Hepatocyte (in vitro differentiated cells): Measurements from ENCODE around the gene SLC34A1. TPM values are rescaled to one million over a fixed set of nuclear protein-coding genes. Genes with fewer than 3 reads are reported as not detected.

Experiments
- DNase-seq: peaks from one replicate; pipeline ENCODE4 v3.0.0-alpha.2; 2016; ENCODE audit warnings: low spot score
- H2AFZ ChIP-seq: fragments of 200-600 bp; sonication (generic); 2 replicates; pipeline ENCODE4 v1.6.0; 2016; ENCODE audit warnings: antibody characterized with exemption, mild to moderate bottlenecking
- H3K27ac ChIP-seq: fragments of 200-600 bp; sonication (generic); 2 replicates; pipeline ENCODE4 v1.5.1; 2016; ENCODE audit warnings: mild to moderate bottlenecking
- H3K27me3 ChIP-seq: fragments of 200-600 bp; sonication (generic); 2 replicates; pipeline ENCODE4 v1.6.1; 2016
- H3K36me3 ChIP-seq: fragments of 200-600 bp; sonication (generic); replicated peaks from 2 replicates; pipeline ENCODE4 v1.5.1; 2016; ENCODE audit warnings: low read depth; ENCODE audit not compliant: insufficient read depth
- H3K4me1 ChIP-seq: fragments of 200-600 bp; sonication (generic); 2 replicates; pipeline ENCODE4 v1.5.1; 2016; ENCODE audit warnings: mild to moderate bottlenecking, moderate library complexity; ENCODE audit not compliant: insufficient read depth
- H3K4me2 ChIP-seq: fragments of 200-600 bp; sonication (generic); 2 replicates; pipeline ENCODE4 v1.6.0; 2016
- H3K4me3 ChIP-seq: fragments of 200-600 bp; sonication (generic); 2 replicates; pipeline ENCODE4 v1.5.1; 2016; ENCODE audit warnings: mild to moderate bottlenecking
- H3K79me2 ChIP-seq: fragments of 200-600 bp; sonication (generic); 2 replicates; pipeline ENCODE4 v1.6.0; 2017; ENCODE audit warnings: mild to moderate bottlenecking
- H3K9me2 ChIP-seq: fragments of 200-600 bp; sonication (generic); replicated peaks from 2 replicates; pipeline ENCODE4 v1.6.0; 2017; ENCODE audit warnings: mild to moderate bottlenecking; ENCODE audit not compliant: insufficient read depth
- H3K9me3 ChIP-seq: fragments of 200-600 bp; sonication (generic); 2 replicates; pipeline ENCODE4 v1.5.1; 2016; ENCODE audit warnings: low read depth, mild to moderate bottlenecking
- H4K20me1 ChIP-seq: fragments of 200-600 bp; sonication (generic); 2 replicates; pipeline ENCODE4 v1.6.0; 2016; ENCODE audit warnings: mild to moderate bottlenecking; ENCODE audit not compliant: insufficient read depth, poor library complexity, severe bottlenecking
- CTCF ChIP-seq: fragments of 200-600 bp; sonication (generic); IDR thresholded peaks from 2 replicates; pipeline ENCODE4 v1.5.1; 2016; ENCODE audit warnings: antibody characterized with exemption, mild to moderate bottlenecking; ENCODE audit not compliant: poor library complexity
- EZH2 ChIP-seq: fragments of 200-600 bp; sonication (generic); IDR thresholded peaks from 2 replicates; pipeline ENCODE4 v1.6.1; 2016; ENCODE audit warnings: antibody characterized with exemption, mild to moderate bottlenecking, borderline replicate concordance
- EZH2phosphoT487 ChIP-seq: fragments of 200-600 bp; sonication (generic); IDR thresholded peaks from one replicate; pipeline ENCODE4 v1.6.1; 2018; ENCODE audit warnings: antibody characterized with exemption, mild to moderate bottlenecking, low read depth, moderate library complexity; ENCODE audit not compliant: unreplicated experiment, severe bottlenecking
- WGBS: methylation state at CpG from one replicate; pipeline ENCODE4 v1.1.6; 2016; ENCODE audit warnings: low lambda C conversion rate; ENCODE audit errors: missing lambda C conversion rate; 5-methylcytosine and 5-hydroxymethylcytosine counted together
- polyA plus RNA-seq: library from polyadenylated mRNA; unstranded; fragments of >200 nt; fragmentation: Nextera tagmentation; extraction: Ambion mirVana; gene quantifications from 2 replicates; pipeline ENCODE4 v1.2.1, GENCODE V29; 2016
- total RNA-seq: library from RNA; depleted of rRNA; stranded (reverse); fragments of >200 nt; gene quantifications from 2 replicates; pipeline ENCODE4 v1.2.3, GENCODE V29; 2014

The SLC34A1 gene
- total and polyA plus RNA-seq, 2 experiments from 2014 or later = not detected

- Histone ChIP-seq H3K27ac (peak overlapping the region; percentile 90), H4K20me1 (peaks cover 4% of the 10 kb centered on the region), H3K27me3 (no peaks in the 10 kb centered on the region), H3K4me1 (peaks cover 9% of the 10 kb centered on the region), H3K36me3 (no peaks in the 10 kb centered on the region), H3K9me2 (no peaks in the 10 kb centered on the region), H3K4me2 (peak overlapping the region; percentile 73), H2AFZ (peak overlapping the region; percentile 25), H3K9me3 (no peaks in the 10 kb centered on the region), H3K4me3 (peak overlapping the region; percentile 12), H3K79me2 (peaks cover 29% of the 10 kb centered on the region)
- 1% methylated on average over 50 of the region's 52 CpGs for WGBS
- TF ChIP-seq EZH2phosphoT487 (no peak), CTCF (no peak), EZH2 (no peak)
- DNase-seq = peak; percentile 100
Observed at GRCh38 chr5:177425801-177426565, 41.7 kb downstream of the SLC34A1 start.

GRCh38 chr5:177426566-177427210 is 42.5 kb downstream of the SLC34A1 start, which contains the start of gene GRK6:
Gene GRK6 (plus strand): TSS chr5:177426676. CDS start chr5:177426846, 170 bp downstream.
- Histone ChIP-seq H3K27ac (peak within 1 kb of the TSS; percentile 90), H3K79me2 (peaks cover 29% of the 10 kb centered on the region), H3K9me2 (no peaks in the 10 kb centered on the region), H2AFZ (peak within 1 kb of the TSS; percentile 25), H3K4me1 (peaks cover 9% of the 10 kb centered on the region), H3K36me3 (no peaks in the 10 kb centered on the region), H4K20me1 (peaks cover 4% of the 10 kb centered on the region), H3K27me3 (no peaks in the 10 kb centered on the region), H3K4me2 (peak within 1 kb of the TSS; percentile 97), H3K4me3 (peak within 1 kb of the TSS; percentile 60), H3K9me3 (no peaks in the 10 kb centered on the region)
- TF ChIP-seq CTCF (no peak), EZH2 (no peak), EZH2phosphoT487 (no peak)
- peak; percentile 73 for DNase-seq
- under 1% methylated on average over 29 of the region's 82 CpGs for WGBS

- peak overlapping the region; percentile 97 for H3K4me2 ChIP-seq
- H3K4me1 ChIP-seq = peaks cover 9% of the 10 kb centered on the region
- TF ChIP-seq EZH2phosphoT487 = no peak
- no peak for TF ChIP-seq CTCF
- TF ChIP-seq EZH2 = no peak
- H3K4me3 ChIP-seq = peak overlapping the region; percentile 60
- 12% methylated on average over 11 of the region's 11 CpGs for WGBS
- H3K27me3 ChIP-seq = no peaks in the 10 kb centered on the region
- peaks cover 4% of the 10 kb centered on the region for H4K20me1 ChIP-seq
- no peak for DNase-seq
- H3K36me3 ChIP-seq = no peaks in the 10 kb centered on the region
- peak overlapping the region; percentile 88 for H3K27ac ChIP-seq
- H3K9me3 ChIP-seq = no peaks in the 10 kb centered on the region
- peaks cover 29% of the 10 kb centered on the region for H3K79me2 ChIP-seq
- H3K9me2 ChIP-seq = no peaks in the 10 kb centered on the region
- H2AFZ ChIP-seq = peak overlapping the region; percentile 22
Observed at GRCh38 chr5:177427211-177427822, 43.1 kb downstream of the SLC34A1 start.
